ENCODE measurements around the gene RNU6-9. TPM values are rescaled to one million over a fixed set of nuclear protein-coding genes. Genes with fewer than 3 reads are reported as not detected.

The RNU6-9 gene
- total RNA-seq, 1 donor from 2014 or later, result not detected

DNA sequence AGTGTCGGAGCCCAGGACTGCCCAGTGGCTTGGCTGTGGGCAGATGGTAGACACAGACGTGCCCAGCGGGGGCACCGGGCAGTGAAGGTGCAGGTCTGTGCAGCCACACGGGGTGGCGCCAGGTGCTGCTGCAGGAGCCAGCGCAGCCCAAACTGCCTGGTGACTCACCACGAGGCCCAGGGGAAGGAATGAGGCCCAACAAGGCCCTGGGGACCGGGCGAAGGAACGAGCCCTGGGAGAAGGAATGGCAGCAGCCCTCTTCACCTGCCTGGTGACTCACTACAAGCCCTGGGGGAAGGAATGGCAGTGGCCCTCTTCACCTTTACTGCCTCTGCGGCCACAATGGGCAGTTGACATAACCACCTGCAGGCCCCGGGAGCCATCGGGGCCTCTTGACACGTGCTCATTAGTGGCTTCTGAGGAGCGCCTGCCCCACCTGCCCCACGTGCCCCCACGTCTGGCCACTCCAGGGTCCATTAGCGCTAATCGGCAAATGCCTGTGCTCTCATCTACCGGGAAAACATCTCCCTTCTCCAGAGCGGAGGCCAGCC lies 9.5 kb upstream of the RNU6-9 start:
- Mint-ChIP-seq H3K4me1 (peaks cover 5% of the 10 kb centered on the region), H3K27me3 (ENCODE audit: insufficient read depth, low read depth) (peaks cover 9% of the 10 kb centered on the region), H3K9me3 (no peaks in the 10 kb centered on the region), H3K27ac (no peak overlapping the region), H3K4me3 (no peak overlapping the region), H3K36me3 (peaks cover 20% of the 10 kb centered on the region)
- H3K27ac ChIP-seq, result no peak overlapping the region
- TF ChIP-seq EZH2 (IDR thresholded peaks at IDR 0.05) (no peak), EZH2phosphoT487 (IDR thresholded peaks at IDR 0.05) (no peak)
- TF ChIP-seq, protein P1, sequence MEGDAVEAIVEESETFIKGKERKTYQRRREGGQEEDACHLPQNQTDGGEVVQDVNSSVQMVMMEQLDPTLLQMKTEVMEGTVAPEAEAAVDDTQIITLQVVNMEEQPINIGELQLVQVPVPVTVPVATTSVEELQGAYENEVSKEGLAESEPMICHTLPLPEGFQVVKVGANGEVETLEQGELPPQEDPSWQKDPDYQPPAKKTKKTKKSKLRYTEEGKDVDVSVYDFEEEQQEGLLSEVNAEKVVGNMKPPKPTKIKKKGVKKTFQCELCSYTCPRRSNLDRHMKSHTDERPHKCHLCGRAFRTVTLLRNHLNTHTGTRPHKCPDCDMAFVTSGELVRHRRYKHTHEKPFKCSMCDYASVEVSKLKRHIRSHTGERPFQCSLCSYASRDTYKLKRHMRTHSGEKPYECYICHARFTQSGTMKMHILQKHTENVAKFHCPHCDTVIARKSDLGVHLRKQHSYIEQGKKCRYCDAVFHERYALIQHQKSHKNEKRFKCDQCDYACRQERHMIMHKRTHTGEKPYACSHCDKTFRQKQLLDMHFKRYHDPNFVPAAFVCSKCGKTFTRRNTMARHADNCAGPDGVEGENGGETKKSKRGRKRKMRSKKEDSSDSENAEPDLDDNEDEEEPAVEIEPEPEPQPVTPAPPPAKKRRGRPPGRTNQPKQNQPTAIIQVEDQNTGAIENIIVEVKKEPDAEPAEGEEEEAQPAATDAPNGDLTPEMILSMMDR (IDR thresholded peaks at IDR 0.05), result no peak
- H3K4me2 ChIP-seq, result no peak overlapping the region
- H2AFZ ChIP-seq (replicated peaks), result no peak overlapping the region
- DNase-seq (ENCODE audit: low spot score), result no peak
- no peak overlapping the region for H3K9ac ChIP-seq
- H4K20me1 ChIP-seq (ENCODE audit: low read depth), result peaks cover 10% of the 10 kb centered on the region
- H3K27me3 ChIP-seq, result no peaks in the 10 kb centered on the region
- no peaks in the 10 kb centered on the region for H3K79me2 ChIP-seq (ENCODE audit: low read depth)
- H3F3A ChIP-seq (ENCODE audit: low read depth), result no peaks in the 10 kb centered on the region
- H3K36me3 ChIP-seq, result no peaks in the 10 kb centered on the region
- H3K4me1 ChIP-seq, result no peaks in the 10 kb centered on the region
- H3K4me3 ChIP-seq, result no peak overlapping the region
- H3K9me3 ChIP-seq (ENCODE audit: low read depth), result no peaks in the 10 kb centered on the region

DNA sequence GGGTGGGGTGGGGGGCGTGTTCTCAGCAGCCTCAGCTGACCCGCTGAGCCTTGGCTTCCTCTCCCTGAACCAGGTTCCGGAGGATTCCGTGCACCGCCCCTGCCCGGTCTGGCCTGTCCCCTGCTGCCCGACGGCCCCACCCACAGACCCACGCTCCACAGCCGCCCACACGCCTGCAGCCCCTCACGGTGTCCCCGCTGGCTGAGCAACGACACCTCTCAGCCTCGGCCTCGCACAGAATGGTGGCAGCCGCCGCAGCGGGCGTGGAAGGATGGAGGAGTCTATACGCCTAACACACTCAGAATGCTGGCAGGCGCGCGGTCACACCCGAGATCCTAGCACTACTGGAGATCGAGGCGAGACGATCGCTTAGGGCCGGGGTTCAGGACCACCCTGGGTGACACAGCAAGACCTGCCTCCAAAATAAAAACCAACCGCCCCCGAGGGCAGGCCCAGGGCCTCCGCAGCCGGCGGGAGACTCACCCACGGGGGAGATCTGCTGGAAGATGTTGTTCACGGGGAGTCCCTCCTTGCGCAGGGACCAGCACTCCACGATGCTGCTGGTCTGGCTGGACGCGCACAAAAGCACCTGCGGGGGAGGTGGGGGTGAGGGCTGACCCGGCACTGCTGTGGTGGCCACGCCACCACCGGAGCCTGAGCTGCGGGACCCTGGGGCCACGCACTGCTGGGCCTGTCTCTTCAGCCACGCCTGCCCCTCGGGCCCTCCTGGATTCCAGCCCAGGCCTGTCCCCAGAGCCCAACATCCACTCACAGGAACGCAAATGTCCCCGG lies 8.7 kb upstream of the RNU6-9 start:
- Mint-ChIP-seq H3K4me3 (no peak overlapping the region), H3K36me3 (peaks cover 20% of the 10 kb centered on the region), H3K4me1 (peaks cover 3% of the 10 kb centered on the region), H3K27me3 (ENCODE audit: insufficient read depth, low read depth) (peaks cover 4% of the 10 kb centered on the region), H3K9me3 (no peaks in the 10 kb centered on the region), H3K27ac (no peak overlapping the region)
- no peaks in the 10 kb centered on the region for H3K27me3 ChIP-seq
- H3K4me3 ChIP-seq, result no peak overlapping the region
- no peak for DNase-seq (ENCODE audit: low spot score)
- no peaks in the 10 kb centered on the region for H3K9me3 ChIP-seq (ENCODE audit: low read depth)
- peaks cover 10% of the 10 kb centered on the region for H4K20me1 ChIP-seq (ENCODE audit: low read depth)
- no peaks in the 10 kb centered on the region for H3F3A ChIP-seq (ENCODE audit: low read depth)
- H3K27ac ChIP-seq, result no peak overlapping the region
- H3K9ac ChIP-seq, result no peak overlapping the region
- no peaks in the 10 kb centered on the region for H3K36me3 ChIP-seq
- H3K4me2 ChIP-seq, result no peak overlapping the region
- H2AFZ ChIP-seq (replicated peaks), result no peak overlapping the region
- no peaks in the 10 kb centered on the region for H3K4me1 ChIP-seq
- H3K79me2 ChIP-seq (ENCODE audit: low read depth), result no peaks in the 10 kb centered on the region
- TF ChIP-seq, protein P1 (IDR thresholded peaks at IDR 0.05), result no peak
- TF ChIP-seq EZH2phosphoT487 (IDR thresholded peaks at IDR 0.05) (no peak), EZH2 (IDR thresholded peaks at IDR 0.05) (no peak)

DNA sequence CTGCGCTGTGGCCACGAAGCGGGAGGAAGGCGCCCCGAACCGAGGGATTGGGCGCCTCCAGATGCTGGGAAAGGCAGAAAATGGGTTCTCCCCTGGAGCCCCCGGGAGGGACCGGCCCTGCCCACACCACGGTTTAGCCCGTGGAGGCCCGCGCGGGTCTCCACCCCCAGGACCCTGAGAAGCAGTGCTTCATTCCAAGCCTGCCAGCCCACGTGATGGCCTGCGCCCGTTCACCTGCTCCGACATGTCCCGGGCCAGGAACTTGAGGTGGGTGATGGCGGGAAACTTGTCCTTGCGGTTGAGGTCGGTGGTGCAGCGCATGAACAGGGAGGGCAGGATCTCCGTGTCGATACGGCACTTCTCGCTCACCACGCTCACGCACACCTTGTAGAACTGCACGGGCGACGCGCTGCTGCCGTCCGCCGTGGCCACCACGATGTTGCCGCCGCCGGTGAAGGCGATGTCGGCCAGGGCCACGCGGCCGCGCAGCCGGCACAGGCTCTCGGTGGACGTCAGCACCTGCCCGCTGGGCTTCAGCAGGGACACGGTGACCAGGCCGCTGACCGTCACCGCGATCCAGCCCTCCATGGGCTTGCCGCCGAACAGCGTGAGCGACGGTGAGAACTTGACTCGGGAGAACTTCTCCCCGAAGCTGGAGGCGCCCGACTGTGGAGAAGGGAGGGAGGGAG lies 7.6 kb upstream of the RNU6-9 start:
- peaks cover 4% of the 10 kb centered on the region for H3K27me3 Mint-ChIP-seq (ENCODE audit: insufficient read depth, low read depth)
- Histone ChIP-seq H3K79me2 (ENCODE audit: low read depth) (peaks cover 2% of the 10 kb centered on the region), H3K4me2 (no peak overlapping the region), H3K9me3 (ENCODE audit: low read depth) (no peaks in the 10 kb centered on the region), H3K27ac (no peak overlapping the region), H3K36me3 (no peaks in the 10 kb centered on the region), H3K9ac (no peak overlapping the region), H3K4me1 (no peaks in the 10 kb centered on the region), H4K20me1 (ENCODE audit: low read depth) (peaks cover 11% of the 10 kb centered on the region), H3K27me3 (no peaks in the 10 kb centered on the region), H2AFZ (replicated peaks) (no peak overlapping the region), H3F3A (ENCODE audit: low read depth) (no peaks in the 10 kb centered on the region), H3K4me3 (no peak overlapping the region)
- no peak overlapping the region for H3K27ac Mint-ChIP-seq
- TF ChIP-seq, protein P1 (IDR thresholded peaks at IDR 0.05), result no peak
- TF ChIP-seq EZH2 (IDR thresholded peaks at IDR 0.05), result no peak
- no peak for DNase-seq (ENCODE audit: low spot score)
- peaks cover 20% of the 10 kb centered on the region for H3K36me3 Mint-ChIP-seq
- no peak overlapping the region for H3K4me3 Mint-ChIP-seq
- no peaks in the 10 kb centered on the region for H3K9me3 Mint-ChIP-seq
- peaks cover 3% of the 10 kb centered on the region for H3K4me1 Mint-ChIP-seq
